HFFc6 (cell line): ENCODE results near the gene SPATA2L. TPM values are rescaled to one million over a fixed set of nuclear protein-coding genes. Genes with fewer than 3 reads are reported as not detected.

Source experiments
- DNase-seq: peaks from one replicate; pipeline ENCODE4 v3.0.0-alpha.2; 2018
- H3K27ac Mint-ChIP-seq: 2 replicates; pipeline ENCODE4 v1.8.0; 2020; ENCODE audit warnings: mild to moderate bottlenecking, mixed read lengths
- H3K27me3 Mint-ChIP-seq: 2 replicates; pipeline ENCODE4 v1.8.0; 2021; ENCODE audit warnings: mild to moderate bottlenecking, moderate library complexity, mixed read lengths; ENCODE audit not compliant: insufficient read depth
- H3K36me3 Mint-ChIP-seq: 2 replicates; pipeline ENCODE4 v1.8.0; 2021; ENCODE audit warnings: low read depth, mixed read lengths
- H3K4me1 Mint-ChIP-seq: 2 replicates; pipeline ENCODE4 v1.8.0; 2020; ENCODE audit warnings: low read depth, mixed read lengths
- H3K4me3 Mint-ChIP-seq: 2 replicates; pipeline ENCODE4 v1.8.0; 2020; ENCODE audit warnings: mild to moderate bottlenecking, moderate library complexity, mixed read lengths
- H3K9me3 Mint-ChIP-seq: 2 replicates; pipeline ENCODE4 v1.8.0; 2020; ENCODE audit warnings: mild to moderate bottlenecking, mixed read lengths
- total RNA-seq, 6 experiments: library from RNA; stranded (reverse); fragmentation: NEBNext Ultra II Directional; extraction: Animal tissue kit (Norgen Biotek cat#: 25700); gene quantifications; 2 replicates in 1 of 6; 3 replicates in 5 of 6; pipeline ENCODE4 v1.2.3, GENCODE V29; 2021
- TF ChIP-seq, protein P1 (sequence below): fragments of 200-600 bp; sonication (generic); IDR thresholded peaks from 2 replicates; pipeline ENCODE4 v1.5.0; 2021; ENCODE audit warnings: antibody characterized with exemption, mild to moderate bottlenecking

SPATA2L gene
- total RNA-seq, 6 experiments from 2014 or later = 5.6 to 6.9 (median 5.9) TPM

DNA sequence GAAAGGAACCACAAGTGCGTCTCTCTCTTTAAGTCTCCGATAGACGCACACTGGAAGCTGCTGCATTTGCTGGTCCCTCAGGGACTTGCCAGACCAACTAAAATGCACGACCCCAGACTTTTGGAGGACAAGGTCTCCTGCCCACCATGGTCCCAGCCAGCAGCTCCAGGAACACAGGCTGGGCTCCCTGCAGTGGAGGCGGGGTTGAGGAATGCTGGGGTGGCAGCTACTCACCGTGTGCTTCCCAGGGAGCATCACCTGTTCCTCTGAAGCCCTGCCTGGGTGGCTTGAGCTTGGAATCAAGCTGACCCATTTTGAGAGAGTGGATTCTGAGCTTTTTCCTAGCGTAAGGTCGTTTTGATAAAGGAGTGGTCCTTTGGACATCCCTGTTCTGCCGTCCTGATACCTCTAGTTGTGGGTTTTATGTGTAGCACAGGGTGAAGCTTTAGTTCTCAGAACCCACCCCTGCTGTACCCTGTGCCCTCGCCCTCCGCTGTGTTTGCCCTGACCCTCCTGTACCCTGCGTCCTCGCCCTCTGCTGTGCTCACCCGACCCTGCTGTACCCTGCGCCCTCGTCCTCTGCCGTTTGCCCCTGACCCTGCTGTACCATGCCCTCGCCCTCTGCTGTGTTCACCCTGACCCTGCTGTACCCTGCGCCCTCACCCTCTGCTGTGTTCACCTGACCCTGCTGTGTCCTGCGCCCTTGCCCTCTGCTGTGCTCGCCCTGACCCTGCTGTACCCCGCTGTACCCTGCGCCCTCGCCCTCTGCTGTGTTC lies 30.8 kb upstream of the SPATA2L start:
- Mint-ChIP-seq H3K4me3 (no peak overlapping the region), H3K4me1 (no peaks in the 10 kb centered on the region), H3K27me3 (peaks cover 8% of the 10 kb centered on the region), H3K9me3 (no peaks in the 10 kb centered on the region), H3K27ac (peak overlapping the region; percentile 36; the same call in 1 of the 2 replicates), H3K36me3 (peaks cover 35% of the 10 kb centered on the region)
- TF ChIP-seq, protein P1, sequence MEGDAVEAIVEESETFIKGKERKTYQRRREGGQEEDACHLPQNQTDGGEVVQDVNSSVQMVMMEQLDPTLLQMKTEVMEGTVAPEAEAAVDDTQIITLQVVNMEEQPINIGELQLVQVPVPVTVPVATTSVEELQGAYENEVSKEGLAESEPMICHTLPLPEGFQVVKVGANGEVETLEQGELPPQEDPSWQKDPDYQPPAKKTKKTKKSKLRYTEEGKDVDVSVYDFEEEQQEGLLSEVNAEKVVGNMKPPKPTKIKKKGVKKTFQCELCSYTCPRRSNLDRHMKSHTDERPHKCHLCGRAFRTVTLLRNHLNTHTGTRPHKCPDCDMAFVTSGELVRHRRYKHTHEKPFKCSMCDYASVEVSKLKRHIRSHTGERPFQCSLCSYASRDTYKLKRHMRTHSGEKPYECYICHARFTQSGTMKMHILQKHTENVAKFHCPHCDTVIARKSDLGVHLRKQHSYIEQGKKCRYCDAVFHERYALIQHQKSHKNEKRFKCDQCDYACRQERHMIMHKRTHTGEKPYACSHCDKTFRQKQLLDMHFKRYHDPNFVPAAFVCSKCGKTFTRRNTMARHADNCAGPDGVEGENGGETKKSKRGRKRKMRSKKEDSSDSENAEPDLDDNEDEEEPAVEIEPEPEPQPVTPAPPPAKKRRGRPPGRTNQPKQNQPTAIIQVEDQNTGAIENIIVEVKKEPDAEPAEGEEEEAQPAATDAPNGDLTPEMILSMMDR = no peak
- no peak for DNase-seq

DNA sequence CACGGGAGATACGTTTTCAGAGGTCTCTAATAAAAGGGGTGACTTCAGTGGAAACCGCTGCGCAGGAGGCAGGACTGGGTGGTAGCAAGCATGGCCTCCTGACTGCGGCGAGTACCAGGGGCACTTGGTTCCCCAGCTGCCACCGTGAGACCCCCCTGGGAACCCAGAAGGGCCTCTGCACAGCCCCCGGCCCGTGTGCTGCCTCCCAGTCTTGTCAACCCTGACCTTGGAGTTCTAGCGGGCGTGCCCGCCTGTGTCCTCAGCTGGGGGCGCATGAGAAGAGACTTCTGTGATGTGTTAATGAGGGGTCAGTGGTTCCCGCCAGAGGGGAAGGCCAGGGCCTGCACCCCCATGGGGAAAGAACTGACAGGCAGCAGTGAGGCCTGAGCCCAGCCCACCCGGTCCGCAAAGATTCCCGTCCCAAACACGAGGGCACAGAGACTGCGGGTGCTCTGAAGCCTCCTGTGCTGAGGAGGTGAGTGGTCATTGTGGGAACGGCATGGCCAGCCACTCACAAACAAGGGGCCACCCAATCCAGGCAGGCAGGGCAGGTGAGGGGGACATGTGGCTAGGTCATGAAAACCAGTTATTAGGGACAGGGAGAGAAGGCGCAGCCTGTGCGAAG lies 29.2 kb upstream of the SPATA2L start:
- TF ChIP-seq, protein P1 = no peak

DNA sequence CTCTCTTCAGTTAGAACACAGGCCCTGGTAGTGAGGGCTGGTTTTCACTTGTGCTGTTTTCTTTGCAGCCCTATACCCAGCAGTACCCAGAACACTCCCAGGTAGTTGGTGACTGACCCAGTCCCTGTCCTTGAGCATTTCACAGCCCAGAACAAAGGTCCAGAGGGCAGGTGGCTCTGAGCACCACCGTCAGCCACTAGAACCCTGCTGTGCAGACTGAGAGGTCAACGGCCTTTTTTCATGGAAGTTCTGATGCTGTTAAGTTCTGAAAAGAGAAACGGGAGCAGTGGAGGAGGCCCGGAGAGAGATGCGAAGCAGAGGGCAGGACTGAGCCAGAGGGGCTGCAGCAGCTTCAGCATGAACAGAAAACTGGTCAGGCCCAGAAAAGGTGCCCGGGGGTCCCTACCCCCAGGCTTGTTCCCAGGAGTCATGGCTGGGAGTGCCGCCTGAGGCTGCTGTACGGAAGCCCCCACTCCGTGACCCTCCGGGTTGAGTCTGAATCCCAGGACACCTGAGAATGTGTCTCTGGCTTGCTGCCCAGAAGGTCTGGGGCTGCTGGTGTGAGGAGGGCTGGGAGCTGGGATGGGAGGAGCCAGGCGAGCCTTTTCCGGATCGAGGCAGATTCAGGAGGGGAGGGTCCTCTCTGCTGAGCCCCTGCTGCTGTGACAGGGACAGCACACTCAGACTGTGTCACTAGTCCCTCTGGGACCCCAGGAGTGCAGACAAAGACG lies 28.5 kb upstream of the SPATA2L start:
- Mint-ChIP-seq H3K36me3 (peaks cover 34% of the 10 kb centered on the region), H3K27me3 (peaks cover 8% of the 10 kb centered on the region), H3K4me3 (no peak overlapping the region), H3K4me1 (no peaks in the 10 kb centered on the region), H3K9me3 (no peaks in the 10 kb centered on the region), H3K27ac (no peak overlapping the region)
- TF ChIP-seq, protein P1 = no peak
- no peak for DNase-seq

More for the DNA sequence above, 29.2 kb upstream of the SPATA2L start:
- H3K9me3 Mint-ChIP-seq = no peaks in the 10 kb centered on the region
- peaks cover 40% of the 10 kb centered on the region for H3K36me3 Mint-ChIP-seq
- no peaks in the 10 kb centered on the region for H3K4me1 Mint-ChIP-seq
- H3K4me3 Mint-ChIP-seq = no peak overlapping the region
- H3K27ac Mint-ChIP-seq = no peak overlapping the region
- no peak for DNase-seq
- peaks cover 8% of the 10 kb centered on the region for H3K27me3 Mint-ChIP-seq

GRCh38 chr16:89729293-89729692 lies 27.8 kb upstream of the SPATA2L start:
- Mint-ChIP-seq H3K27me3 (peaks cover 5% of the 10 kb centered on the region), H3K4me3 (no peak overlapping the region), H3K36me3 (peaks cover 27% of the 10 kb centered on the region), H3K4me1 (no peaks in the 10 kb centered on the region), H3K27ac (no peak overlapping the region), H3K9me3 (no peaks in the 10 kb centered on the region)
- TF ChIP-seq, protein P1 = no peak
- no peak for DNase-seq

DNA sequence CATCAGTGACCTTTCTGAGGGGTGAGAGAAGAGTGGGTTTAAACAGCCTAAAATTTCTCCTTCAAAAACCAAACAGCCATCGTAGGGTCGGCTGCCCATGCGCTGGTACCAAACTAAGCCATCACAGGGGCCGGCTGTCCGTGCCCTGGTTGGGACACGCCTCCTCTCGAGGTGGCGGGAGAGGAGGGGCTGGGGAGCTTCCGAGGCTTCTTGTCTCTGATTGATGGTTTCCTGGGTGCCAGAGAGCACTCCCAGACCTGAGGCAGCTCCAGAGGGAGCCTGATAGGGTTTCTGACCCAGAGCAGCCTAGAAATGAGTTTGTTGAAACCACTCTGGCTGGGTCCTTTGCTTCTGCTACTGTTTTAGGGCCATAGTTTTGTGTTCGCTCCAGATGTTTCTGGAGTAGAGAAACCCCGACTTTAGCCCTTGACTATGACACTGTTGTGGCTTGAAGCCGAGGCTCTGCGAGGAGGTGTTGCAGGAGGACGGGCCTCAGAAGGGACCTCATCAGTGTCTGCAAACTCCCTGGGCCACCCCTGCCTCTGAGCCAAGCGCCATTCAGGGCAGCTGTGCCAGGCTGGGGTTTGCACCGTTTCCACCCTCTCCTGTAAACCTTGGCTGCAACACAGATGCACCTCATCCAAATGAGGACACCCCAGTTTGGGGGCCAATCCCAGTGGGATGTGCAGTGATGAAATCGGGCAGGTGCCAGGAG lies 26.1 kb upstream of the SPATA2L start:
- no peak for DNase-seq
- H3K4me3 Mint-ChIP-seq = no peak overlapping the region
- H3K27ac Mint-ChIP-seq = no peak overlapping the region; the same call in 1 of the 2 replicates
- peaks cover 6% of the 10 kb centered on the region for H3K4me1 Mint-ChIP-seq
- H3K36me3 Mint-ChIP-seq = peaks cover 23% of the 10 kb centered on the region
- H3K9me3 Mint-ChIP-seq = no peaks in the 10 kb centered on the region
- TF ChIP-seq, protein P1 = no peak
- peaks cover 5% of the 10 kb centered on the region for H3K27me3 Mint-ChIP-seq
